Sigmoid colon (tissue), 4 donors: ENCODE results near the gene STAT1.

Source experiments
- EP300 ChIP-seq, 4 donors: sonication (generic); formaldehyde crosslinking; IDR thresholded peaks; one replicate each; pipeline ENCODE4 v1.6.1; 2017; ENCODE audit warnings: antibody characterized with exemption in 4 of 4
- TF ChIP-seq, protein P1 (sequence below), 4 experiments: fragments of 450-650 bp in 3 of 4; fragments of 200-600 bp in 1 of 4; IDR thresholded peaks; one replicate each; pipeline ENCODE4 v1.5.1; 2016 to 2019; ENCODE audit warnings: antibody characterized with exemption in 4 of 4, mild to moderate bottlenecking in 3 of 4, moderate library complexity in 2 of 4

DNA sequence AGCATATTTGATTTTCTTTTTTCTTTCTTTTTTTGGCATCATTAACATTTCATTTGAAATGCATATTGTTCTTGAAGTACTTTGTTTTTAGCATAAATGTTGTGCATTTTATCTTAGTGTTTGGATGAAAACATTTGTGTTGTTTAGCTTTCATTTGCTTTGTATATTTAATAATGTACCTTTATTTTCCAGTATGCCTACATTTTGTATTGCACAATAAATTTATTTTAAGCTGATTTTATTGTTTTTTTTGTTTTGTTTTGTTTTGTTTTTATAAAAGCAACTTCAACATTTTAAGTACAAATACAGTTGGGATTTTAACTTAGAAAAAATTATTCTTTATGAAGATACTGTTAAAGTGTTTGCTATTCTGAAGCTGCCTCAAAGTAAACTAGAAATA, 78.9 kb downstream of the STAT1 start:
- TF ChIP-seq, protein P1, sequence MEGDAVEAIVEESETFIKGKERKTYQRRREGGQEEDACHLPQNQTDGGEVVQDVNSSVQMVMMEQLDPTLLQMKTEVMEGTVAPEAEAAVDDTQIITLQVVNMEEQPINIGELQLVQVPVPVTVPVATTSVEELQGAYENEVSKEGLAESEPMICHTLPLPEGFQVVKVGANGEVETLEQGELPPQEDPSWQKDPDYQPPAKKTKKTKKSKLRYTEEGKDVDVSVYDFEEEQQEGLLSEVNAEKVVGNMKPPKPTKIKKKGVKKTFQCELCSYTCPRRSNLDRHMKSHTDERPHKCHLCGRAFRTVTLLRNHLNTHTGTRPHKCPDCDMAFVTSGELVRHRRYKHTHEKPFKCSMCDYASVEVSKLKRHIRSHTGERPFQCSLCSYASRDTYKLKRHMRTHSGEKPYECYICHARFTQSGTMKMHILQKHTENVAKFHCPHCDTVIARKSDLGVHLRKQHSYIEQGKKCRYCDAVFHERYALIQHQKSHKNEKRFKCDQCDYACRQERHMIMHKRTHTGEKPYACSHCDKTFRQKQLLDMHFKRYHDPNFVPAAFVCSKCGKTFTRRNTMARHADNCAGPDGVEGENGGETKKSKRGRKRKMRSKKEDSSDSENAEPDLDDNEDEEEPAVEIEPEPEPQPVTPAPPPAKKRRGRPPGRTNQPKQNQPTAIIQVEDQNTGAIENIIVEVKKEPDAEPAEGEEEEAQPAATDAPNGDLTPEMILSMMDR (IDR thresholded peaks at IDR 0.05), result no peak
- no peak for TF ChIP-seq EP300 (IDR thresholded peaks at IDR 0.05)
